Ecto neural progenitor cell (in vitro differentiated cells): ENCODE measurements around the gene SPZ1.
"Not testable (repeated sequence)": the region's sequence is repeated elsewhere in the genome, so short reads cannot be mapped to it uniquely, and the experiment has no call there.

Experiments
- DNase-seq: peaks from one replicate; pipeline ENCODE4 v3.0.0-alpha.2; 2018; ENCODE audit warnings: low spot score

The SPZ1 gene, protein sequence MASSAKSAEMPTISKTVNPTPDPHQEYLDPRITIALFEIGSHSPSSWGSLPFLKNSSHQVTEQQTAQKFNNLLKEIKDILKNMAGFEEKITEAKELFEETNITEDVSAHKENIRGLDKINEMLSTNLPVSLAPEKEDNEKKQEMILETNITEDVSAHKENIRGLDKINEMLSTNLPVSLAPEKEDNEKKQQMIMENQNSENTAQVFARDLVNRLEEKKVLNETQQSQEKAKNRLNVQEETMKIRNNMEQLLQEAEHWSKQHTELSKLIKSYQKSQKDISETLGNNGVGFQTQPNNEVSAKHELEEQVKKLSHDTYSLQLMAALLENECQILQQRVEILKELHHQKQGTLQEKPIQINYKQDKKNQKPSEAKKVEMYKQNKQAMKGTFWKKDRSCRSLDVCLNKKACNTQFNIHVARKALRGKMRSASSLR

DNA sequence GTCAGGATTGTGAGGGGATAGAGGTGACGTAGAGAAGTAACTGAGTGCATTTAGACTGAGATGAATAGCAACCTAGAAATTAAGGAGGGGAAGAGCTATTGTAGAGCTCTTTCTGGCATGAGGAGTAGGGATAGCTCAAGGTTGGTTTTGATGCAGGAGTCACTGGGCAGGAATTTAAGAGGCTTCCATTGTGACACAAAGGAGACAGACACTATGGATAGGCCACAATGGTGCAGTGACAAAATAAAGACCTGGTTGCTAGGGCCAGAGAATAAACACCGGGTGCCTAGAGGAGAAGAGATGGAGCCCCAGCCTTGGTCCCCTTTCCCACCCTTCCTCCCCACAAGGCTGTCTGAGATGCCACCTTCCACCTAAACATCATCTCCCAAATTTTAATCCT, at the start of gene SPZ1:
Gene SPZ1 (plus strand): TSS at position 301 of the 400 bp plus-strand sequence. CDS start 214 bp downstream, outside the sequence.
- DNase-seq, result no peak

DNA sequence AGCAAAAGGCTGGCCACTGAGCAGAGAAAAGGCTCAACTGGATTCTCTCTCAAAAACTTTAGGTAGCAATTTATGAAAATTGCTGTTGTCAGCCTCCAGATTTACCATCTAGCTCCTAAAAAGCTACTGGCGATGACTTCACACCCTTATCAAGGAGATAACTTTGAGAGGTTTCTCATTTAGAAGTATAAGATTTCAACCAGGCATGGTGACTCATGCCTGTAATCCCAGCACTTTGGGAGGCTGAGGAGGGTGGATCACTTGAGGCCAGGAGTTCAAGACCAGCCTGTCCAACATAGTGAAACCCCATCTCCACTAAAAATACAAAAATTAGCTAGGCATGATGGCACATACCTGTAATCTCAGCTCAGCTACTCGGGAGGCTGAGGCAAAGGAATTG, 49.3 kb upstream of the SPZ1 start:
- DNase-seq, result not testable (repeated sequence)

DNA sequence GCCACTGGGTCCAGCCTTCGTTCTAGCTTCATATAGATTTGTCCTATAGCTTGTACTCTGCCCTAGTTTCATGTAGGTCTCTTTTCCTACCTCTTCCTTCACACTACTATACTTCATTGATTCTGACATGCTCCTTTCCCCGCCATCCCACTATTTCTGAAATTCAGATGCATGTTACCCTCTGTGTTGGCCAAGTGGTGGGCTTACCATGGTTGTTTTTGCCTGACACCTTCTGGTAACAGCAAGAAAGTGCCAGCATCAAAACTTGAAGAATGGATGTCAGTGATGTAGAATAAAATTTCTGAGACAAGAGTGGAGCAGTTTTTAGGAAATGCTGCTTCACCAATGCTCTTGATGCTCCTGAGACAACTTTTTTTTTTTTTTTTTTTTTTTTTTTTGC, 44.5 kb upstream of the SPZ1 start:
- DNase-seq, result no peak

DNA sequence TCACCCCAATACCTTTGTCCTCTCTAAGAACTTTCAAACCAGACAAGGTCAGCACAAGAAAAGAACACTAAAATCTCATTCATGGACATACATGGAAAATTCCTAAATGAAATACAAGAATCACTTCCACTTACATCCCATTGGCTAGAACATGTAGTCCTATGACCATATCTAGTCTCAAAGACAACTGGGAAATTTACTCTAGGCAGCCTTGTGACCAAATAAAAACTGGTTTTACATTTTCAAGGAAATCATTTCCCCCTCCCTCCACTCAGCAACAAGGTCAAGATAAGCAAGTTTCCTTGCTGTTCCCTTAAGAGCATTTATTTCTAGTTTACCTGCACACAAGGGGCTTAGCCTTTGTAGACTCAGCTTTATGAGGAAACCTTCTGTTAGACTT, 43.6 kb upstream of the SPZ1 start:
- DNase-seq, result no peak

DNA sequence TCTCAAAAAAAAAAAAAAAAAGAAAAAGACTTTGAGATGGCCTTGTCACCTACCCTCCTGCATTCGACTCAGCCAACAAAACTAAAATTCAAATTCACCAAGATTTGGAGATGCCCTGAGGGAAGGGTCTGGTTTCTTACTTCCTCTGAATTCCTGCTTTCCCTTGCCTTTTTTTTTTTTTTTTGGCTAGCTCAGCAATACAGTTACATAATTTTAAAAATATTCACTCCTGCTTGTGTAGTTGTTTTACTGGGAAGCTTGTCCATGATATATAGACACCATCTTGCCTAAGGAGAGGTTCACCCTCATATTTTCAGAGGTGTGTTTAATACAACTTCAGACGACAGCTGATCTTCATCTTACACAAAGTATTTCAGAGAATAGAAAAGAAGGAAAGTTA, 42.6 kb upstream of the SPZ1 start:
- DNase-seq, result no peak

DNA sequence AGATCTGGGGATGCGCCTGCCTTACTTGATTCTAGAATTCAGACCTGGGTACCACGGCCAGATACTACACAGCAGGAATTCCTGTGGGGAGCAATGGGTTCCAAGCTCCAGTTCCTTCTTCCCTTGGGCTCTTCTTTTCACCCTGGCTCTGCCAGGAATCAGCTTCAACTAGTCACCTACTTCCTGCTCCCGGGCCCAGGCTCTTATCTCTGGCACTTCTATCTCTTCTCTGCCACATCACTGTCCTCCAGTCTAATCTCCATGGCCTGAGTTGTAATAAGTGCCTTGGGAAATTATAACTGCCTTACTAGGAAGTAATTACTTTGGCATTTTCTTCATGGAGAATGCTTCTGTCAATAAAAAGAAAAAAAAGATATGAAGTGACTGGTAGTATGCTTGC, 37.7 kb upstream of the SPZ1 start:
- no peak for DNase-seq

DNA sequence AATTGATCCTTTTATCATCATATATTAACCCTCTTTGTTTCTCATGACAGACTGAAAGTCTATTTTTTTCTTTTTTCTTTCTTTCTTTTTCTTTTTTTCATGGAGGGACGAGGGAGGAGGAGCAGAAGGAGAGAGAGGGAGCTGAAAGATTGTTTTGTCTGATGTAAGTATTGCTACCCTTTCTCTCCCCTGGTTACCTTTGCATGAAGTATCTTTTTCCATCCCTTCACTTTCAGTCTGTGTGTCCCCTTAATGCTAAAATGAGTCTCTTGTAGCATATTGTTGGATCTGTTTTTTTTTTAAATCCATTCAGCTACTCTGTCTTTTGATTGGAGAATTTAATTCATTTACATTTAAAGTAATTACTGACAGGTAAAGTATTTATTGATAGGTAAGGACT, 36.4 kb upstream of the SPZ1 start:
- DNase-seq, result no peak

DNA sequence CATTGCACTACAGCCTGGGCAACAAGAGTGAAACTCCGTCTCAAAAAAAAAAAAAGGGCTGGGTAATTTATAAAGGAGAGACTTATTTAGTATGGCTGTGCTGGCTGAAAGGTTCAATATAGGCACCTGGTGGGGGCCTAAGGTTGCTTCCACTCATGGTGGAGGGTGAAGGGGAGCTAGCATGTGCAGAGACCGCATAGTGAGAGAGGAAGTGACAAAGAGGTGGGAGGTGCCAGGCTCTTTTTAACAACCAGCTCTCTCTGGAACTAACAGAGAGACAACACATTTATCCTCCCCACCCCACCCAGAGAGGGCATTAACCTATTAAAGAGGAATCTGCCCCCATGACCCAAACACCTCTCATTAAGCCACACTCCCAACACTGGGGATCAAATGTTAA, 35.1 kb upstream of the SPZ1 start:
- no peak for DNase-seq

DNA sequence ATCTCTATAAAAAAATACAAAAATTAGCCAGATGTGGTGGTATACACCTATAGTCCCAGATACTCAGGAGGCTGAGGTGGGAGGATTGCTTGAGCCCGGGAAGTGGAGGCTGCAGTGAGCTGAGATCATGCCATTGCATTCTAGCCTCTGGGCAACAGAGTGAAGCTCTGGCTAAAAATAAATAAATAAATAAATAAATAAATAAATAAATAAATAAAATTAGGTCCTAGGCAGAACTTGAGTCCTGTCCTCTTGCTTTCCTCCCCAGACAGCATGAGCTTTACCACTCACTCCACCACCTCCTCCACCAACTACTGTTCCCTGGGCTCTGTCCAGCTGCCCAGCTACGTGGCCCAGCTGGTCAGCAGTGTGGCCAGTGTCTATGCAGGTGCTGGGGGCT, 31.6 kb upstream of the SPZ1 start:
- DNase-seq, result no peak

DNA sequence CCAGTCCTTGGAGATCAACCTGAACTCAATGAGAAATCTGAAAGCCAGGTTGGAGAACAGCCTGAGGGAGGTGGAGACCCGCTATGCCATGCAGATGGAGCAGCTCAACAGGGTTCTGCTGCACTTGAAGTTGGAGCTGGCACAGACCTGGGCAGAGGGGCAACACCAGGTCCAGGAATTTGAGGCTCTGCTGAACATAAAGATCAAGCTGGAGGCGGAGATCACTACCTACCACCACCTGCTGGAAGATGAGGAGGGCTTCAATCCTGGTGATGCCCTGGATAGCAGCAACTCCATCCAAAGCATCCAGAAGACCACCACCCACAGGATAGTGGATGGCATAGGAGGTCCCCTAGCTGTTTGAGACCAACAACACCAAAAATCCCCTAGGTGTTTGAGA, 30.5 kb upstream of the SPZ1 start:
- no peak for DNase-seq

DNA sequence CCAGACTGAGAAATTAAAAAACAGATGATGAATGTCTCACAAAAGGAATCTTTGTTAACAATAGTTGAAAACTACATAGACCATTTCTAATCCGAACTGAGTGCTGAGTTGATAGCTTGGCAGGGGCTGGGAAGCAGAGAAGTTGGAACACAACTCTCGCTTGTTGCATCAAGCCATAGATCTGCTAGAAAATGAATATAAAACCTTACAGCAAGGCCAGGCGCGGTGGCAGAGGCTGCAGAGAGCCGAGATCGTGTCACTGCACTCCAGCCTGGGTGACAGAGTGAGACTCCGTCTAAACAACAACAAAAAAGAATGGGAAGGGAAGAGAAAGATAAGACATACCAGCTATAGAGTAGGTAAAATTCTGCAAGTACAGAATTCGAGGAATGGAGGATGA, 28.0 kb upstream of the SPZ1 start:
- no peak for DNase-seq

DNA sequence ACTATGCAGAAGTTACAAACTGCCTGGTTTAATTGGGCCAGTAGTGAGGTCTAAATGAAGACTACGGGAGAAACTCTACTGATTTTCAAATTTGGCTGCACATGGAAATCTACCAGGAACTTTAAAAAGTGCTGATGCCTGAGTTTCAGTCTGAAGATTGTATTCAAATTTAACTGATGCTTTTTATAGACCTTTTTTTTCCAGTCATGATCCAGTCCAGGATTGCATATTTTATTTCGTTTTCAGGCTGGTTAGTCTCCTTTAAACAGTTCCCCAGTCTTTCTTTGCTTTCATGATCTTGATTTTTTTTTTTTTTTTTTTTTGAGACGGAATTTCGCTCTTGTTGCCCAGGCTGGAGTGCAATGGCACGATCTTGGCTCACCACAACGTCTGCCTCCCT, 23.7 kb upstream of the SPZ1 start:
- DNase-seq, result no peak

DNA sequence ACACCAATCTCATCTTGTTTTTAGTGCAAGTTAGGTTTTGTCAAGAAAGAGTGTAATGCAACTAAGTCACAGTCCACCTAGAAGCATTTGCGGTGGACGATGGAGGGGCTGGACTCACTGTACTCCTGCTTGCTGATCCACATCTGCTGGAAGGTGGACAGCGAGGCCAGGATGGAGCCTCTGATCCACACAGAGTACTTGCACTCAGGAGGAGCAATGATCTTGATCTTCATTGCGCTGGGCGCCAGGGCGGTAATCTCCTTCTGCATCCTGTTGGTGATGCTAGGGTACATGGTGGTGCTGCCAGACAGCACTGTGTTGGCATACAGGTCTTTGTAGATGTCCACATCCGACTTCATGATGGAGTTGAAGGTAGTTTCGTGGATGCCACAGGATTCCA, 20.2 kb upstream of the SPZ1 start:
- DNase-seq, result no peak

DNA sequence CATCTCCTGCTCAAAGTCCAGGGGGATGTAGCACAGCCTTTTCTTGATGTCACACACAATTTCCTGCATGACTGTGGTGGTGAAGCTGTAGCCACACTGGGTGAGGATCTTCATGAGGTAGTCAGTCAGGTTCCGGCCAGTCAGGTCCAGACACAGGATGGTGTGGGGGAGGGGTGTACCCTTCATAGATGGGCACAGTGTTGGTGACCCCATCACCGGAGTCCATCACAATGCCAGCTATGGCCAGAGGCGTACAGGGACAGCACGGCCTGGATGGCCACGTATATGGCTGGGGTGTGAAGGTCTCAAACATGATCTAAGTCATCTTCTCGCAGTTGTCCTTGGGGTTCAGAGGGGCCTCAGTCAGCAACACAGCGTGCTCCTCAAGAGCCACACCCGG, 19.7 kb upstream of the SPZ1 start:
- DNase-seq, result no peak

DNA sequence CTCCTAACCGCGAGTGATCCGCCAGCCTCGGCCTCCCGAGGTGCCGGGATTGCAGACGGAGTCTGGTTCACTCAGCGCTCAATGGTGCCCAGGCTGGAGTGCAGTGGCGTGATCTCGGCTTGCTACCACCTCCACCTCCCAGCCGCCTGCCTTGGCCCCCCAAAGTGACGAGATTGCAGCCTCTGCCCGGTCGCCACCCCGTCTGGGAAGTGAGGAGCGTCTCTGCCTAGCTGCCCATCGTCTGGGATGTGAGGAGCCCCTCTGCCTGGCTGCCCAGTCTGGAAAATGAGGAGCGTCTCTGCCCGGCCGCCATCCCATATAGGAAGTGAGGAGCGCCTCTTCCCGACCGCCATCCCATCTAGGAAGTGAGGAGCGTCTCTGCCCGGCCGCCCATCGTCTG, 19.0 kb upstream of the SPZ1 start:
- DNase-seq, result not testable (repeated sequence)

DNA sequence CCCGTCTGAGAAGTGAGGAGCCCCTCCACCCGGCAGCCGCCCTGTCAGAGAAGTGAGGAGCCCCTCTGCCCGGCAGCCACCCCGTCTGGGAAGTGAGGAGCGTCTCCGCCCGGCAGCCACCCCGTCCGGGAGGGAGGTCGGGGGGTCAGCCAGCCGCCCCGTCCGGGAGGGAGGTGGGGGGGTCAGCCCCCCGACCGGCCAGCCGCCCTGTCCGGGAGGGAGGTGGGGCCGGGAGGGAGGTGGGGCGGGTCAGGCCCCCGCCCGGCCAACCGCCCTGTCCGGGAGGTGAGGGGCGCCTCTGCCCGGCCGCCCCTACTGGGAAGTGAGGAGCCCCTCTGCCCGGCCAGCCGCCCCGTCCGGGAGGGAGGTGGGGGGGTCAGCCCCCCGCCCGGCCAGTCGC, 18.5 kb upstream of the SPZ1 start:
- DNase-seq, result not testable (repeated sequence)

DNA sequence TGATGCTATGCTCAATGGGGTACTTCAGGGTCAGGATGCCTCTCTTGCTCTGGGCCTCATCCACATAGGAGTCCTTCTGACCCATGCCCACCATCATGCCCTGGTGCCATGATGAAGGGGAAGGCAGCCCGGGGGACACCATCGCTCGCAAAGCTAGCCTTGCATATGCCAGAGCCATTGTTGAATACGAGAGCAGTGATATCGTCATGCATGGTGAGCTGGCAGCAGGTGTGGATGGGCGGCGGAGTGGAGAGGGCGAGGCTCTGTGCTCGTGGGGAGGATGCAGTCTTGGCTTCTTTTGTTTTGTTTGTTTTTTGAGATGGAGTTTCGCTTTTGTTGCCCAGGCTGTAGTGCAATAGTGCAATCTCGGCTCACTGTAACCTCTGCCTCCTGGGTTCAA, 17.2 kb upstream of the SPZ1 start:
- DNase-seq, result no peak

DNA sequence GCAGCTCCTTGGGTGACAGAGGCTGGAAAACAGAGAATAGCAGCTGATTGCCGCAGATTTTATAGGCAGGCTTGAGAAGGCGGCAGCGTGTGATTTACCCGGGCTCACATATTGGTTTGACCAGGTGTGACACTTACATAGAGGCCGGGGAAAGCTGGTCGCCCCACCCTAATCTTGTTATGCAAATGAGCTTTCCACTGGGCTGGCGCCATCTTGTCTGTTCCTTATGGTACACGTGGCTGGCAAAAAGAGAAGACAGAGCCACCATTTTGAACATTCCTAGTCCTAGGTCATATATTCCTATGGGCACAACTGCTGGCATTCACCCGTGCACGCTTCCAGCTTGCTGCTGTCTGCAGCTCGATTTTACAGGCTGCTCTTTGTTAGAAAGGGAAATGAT, 11.3 kb upstream of the SPZ1 start:
- no peak for DNase-seq

DNA sequence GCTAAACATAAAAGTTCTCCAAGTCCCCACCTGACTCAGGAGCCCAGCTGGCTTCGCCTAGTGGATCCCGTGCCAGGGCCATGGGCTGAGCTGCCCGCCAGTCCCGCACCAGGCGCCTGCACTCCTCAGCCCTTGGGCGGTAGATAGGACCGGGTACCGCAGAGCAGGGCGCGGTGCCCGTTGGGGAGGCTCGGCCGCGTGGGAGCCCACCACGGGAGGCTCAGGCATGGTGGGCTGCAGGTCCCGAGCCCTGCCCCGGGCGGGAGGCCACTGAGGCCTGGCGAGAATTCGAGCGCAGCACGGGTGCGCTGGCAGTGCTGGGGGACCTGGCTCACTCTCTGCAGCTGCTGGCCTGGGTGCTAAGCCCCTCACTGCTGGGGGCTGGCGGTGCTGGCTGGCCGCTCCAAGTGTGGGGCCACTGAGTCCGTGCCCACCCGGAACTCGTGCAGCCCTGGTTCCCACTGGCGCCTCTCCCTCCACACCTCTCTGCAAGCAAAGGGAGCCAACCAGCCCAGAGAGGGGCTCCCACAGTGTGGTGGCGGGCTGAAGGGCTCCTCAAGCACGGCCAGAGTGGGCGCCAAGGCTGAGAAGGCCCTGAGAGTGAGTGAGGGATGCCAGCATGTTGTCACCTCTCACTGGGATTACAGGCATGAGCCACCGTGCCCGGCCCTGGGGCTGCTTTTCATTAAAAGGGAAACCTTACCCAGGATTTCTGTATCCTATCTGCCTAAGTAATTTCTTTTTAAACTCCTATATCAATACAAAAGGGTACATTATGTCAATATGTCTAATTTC, 9.7 kb upstream of the SPZ1 start:
- no peak for DNase-seq

DNA sequence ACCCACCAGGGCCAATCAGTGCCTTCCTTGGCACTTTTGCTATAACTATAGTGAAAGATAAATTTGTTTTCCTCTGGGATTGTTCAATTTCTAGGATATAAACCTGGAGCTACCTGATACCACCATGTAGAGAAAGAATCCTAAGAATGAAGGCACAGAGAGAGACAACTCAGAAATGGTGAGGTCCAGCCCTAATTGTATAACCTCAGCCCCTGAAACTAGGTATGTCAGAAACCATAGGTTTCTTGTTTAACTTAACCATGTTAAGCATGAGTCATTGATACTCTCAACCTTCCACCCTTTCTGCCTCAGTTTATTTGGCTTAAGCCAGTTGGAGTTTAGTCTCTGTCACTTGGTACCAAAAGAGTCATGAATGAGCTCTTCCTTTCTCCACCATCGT, 4.6 kb upstream of the SPZ1 start:
- no peak for DNase-seq

DNA sequence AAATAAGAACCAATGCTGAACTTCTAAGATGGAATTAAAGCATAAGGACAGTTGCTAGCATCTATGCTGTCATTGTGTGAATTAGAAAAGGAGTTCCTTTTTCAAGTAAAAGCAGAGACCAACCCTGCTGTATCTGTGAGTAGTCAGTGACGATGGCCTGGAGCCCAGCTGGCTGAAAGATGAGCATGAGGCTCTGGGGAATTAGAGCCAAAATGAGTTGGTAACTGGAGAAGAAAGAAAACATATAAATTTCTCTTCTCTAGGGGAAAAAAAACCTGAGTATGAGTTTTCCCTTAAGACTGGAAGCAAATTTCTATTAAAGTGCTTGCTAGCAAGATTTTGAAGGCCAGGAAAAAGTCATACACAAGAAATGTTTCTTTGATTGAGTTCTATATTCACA, 1.6 kb upstream of the SPZ1 start:
- DNase-seq, result no peak

DNA sequence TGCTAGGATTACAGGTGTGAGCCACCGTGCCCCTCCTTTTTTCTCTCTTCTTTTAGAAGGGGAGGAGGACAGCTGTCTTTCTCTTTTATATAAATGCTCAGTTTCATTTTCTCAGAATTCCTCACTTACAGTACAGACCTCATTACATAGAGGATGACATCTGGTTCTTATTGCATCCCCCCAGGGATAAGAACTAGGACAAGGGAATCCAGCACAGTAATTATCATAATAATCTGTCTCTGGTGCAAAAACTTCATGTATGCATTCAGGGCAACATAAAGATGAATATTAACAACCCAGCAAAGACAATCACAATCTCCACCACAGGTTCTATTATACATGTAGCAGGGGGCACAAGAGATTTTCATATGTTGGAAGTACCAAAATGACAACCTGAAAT, 5.1 kb downstream of the SPZ1 start:
- DNase-seq, result no peak

DNA sequence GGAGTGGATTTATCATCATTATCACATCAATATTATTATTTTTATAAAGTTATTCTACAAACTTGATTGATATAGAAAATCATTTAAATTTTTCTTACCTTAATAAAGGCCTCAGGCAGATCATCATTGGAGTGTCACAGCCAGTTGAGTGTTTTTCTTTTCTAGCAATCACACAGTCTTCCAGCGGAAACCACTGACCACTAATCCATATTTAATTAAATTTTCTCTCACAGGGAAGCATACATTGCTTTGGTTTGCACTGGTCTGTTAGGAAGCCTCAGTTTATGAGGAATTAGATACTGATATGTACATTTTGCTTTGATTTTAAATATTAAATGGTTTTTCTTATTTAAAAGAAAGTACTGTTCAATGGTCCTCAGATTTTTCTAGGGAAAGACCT, 6.7 kb downstream of the SPZ1 start:
- DNase-seq, result no peak

DNA sequence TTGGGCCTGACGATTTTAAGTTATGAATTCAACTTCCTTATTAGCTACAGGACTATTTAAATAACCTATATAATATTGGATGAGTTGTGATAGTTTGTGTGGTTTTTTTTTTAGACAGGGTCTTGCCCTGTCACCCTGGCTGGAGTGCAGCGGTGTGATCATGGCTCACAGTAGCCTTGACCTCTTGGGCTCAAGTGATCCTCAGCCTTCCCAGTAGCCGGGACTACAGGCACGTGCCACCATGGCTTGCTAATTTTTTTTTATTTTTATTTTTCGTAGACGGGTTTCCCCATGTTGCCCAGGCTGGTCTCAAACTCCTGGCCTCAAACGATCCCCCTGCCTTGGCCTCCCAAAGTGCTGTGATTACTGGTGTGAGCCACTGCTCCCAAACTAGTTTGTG, 17.6 kb downstream of the SPZ1 start:
- no peak for DNase-seq
